IPS-15b (cell line): ENCODE data around the gene SRRM3.

Experiments
- H3K27me3 ChIP-seq: one replicate; pipeline ENCODE4 v1.6.1; 2013; ENCODE audit warnings: low read length; ENCODE audit not compliant: control insufficient read depth, insufficient read depth
- H3K36me3 ChIP-seq: one replicate; pipeline ENCODE4 v1.6.1; 2013; ENCODE audit warnings: low read length; ENCODE audit not compliant: control insufficient read depth, insufficient read depth
- H3K4me1 ChIP-seq: one replicate; pipeline ENCODE4 v1.6.1; 2013; ENCODE audit warnings: mild to moderate bottlenecking, low read length; ENCODE audit not compliant: control insufficient read depth, insufficient read depth
- H3K4me3 ChIP-seq: one replicate; pipeline ENCODE4 v1.5.1; 2013; ENCODE audit warnings: low read depth, low read length
- H3K9ac ChIP-seq: one replicate; pipeline ENCODE4 v1.6.1; 2013; ENCODE audit warnings: low read depth, mild to moderate bottlenecking, low read length
- H3K9me3 ChIP-seq: one replicate; pipeline ENCODE4 v1.6.1; 2013; ENCODE audit warnings: mild to moderate bottlenecking, low read length; ENCODE audit not compliant: control insufficient read depth, insufficient read depth

Gene SRRM3

GRCh38 chr7:76316984-76317781, 115.5 kb downstream of the SRRM3 start:
- Histone ChIP-seq H3K9me3 (no peaks in the 10 kb centered on the region), H3K4me1 (peaks cover 11% of the 10 kb centered on the region), H3K36me3 (no peaks in the 10 kb centered on the region), H3K27me3 (no peaks in the 10 kb centered on the region), H3K4me3 (peak overlapping the region; percentile 46), H3K9ac (peak overlapping the region; percentile 70)

GRCh38 chr7:76317782-76318487, 116.2 kb downstream of the SRRM3 start:
- Histone ChIP-seq H3K4me1 (peaks cover 11% of the 10 kb centered on the region), H3K4me3 (peak overlapping the region; percentile 77), H3K36me3 (no peaks in the 10 kb centered on the region), H3K9ac (peak overlapping the region; percentile 87), H3K9me3 (no peaks in the 10 kb centered on the region), H3K27me3 (no peaks in the 10 kb centered on the region)

GRCh38 chr7:76318488-76319353, 117.0 kb downstream of the SRRM3 start:
- H3K27me3 ChIP-seq: no peaks in the 10 kb centered on the region
- H3K36me3 ChIP-seq: no peaks in the 10 kb centered on the region
- no peaks in the 10 kb centered on the region for H3K9me3 ChIP-seq

DNA sequence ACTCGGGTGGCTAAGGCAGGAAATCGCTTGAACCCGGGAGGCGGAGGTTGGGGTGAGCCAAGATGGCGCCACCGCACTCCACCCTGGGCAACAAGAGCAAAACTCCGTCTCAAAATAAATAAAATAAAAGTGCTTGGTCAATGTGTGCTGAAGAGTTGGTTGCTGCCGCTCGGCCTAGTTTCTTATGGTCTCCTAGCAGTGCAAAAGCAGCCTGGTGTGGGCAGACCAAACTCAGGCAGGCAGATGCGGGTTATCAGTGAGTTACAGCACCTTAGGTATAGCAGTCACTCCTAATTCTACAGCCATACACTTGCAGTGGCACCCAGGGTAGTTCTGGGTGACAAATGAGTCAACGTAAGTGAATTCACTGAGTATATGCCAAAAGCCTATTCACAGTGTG, 123.4 kb downstream of the SRRM3 start:
- Histone ChIP-seq H3K9ac (no peak overlapping the region), H3K36me3 (peaks cover 24% of the 10 kb centered on the region), H3K4me3 (no peak overlapping the region), H3K27me3 (no peaks in the 10 kb centered on the region), H3K4me1 (peaks cover 2% of the 10 kb centered on the region), H3K9me3 (no peaks in the 10 kb centered on the region)

More at GRCh38 chr7:76318488-76319353, 117.0 kb downstream of the SRRM3 start:
- peaks cover 10% of the 10 kb centered on the region for H3K4me1 ChIP-seq
- peak overlapping the region; percentile 87 for H3K9ac ChIP-seq
- H3K4me3 ChIP-seq: peak overlapping the region; percentile 77

DNA sequence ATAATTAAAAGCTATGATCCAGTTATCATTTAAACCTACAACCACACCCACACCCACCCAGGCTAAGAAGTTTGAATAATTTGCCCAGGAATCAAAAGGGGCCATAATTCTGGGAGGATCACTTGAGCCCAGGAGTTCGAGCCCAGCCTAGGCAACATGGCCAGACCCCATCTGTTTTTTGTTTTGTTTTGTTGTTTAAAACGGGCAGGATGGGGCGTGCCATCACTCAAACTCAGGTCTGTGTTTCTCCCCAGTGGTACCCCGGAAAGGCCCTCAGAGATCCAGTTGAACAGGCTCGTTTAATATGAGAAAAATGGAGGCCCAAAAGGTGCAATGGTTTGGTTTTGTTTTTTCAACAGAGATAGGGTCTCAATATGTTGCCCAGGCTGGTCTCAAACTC, 124.1 kb downstream of the SRRM3 start:
- Histone ChIP-seq H3K4me1 (peaks cover 2% of the 10 kb centered on the region), H3K36me3 (peaks cover 27% of the 10 kb centered on the region), H3K27me3 (no peaks in the 10 kb centered on the region), H3K9me3 (no peaks in the 10 kb centered on the region), H3K9ac (no peak overlapping the region), H3K4me3 (no peak overlapping the region)

DNA sequence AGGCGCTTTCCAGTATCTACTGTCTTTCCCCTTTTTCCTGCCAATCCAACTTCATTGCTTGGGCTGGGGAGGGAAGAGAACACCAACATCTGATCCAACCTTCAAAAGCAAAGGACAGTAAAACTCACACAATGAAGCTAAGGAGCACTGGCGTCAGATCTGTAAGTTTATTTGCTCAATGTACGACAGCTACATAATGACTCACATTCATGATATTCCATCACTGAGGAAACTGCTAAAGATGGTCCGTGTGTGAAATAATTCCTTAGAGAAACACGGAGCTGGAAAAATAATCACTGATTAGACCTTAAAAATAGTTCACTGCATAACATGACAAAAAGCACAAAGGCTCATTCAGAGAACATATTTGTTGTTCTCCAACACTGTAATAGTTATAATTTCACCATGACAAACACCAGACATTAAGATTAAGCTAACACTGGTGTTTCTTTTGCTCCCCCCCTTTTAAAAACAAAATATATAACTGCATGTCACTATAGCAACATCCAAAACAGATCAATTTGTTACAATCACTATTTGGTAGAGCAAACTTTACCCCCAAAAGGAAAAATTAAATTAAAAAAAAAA, 125.0 kb downstream of the SRRM3 start:
- Histone ChIP-seq H3K9me3 (no peaks in the 10 kb centered on the region), H3K36me3 (peaks cover 27% of the 10 kb centered on the region), H3K27me3 (no peaks in the 10 kb centered on the region), H3K4me3 (no peak overlapping the region), H3K4me1 (peaks cover 2% of the 10 kb centered on the region), H3K9ac (no peak overlapping the region)

- H3K4me1 ChIP-seq: peaks cover 2% of the 10 kb centered on the region
- peaks cover 27% of the 10 kb centered on the region for H3K36me3 ChIP-seq
- no peaks in the 10 kb centered on the region for H3K27me3 ChIP-seq
- no peak overlapping the region for H3K9ac ChIP-seq
- no peaks in the 10 kb centered on the region for H3K9me3 ChIP-seq
- H3K4me3 ChIP-seq: no peak overlapping the region
Measured at GRCh38 chr7:76327610-76328009, 125.9 kb downstream of the SRRM3 start.

GRCh38 chr7:76328389-76328788, 126.7 kb downstream of the SRRM3 start:
- no peaks in the 10 kb centered on the region for H3K27me3 ChIP-seq
- H3K4me3 ChIP-seq: no peak overlapping the region
- H3K4me1 ChIP-seq: peaks cover 2% of the 10 kb centered on the region
- peaks cover 27% of the 10 kb centered on the region for H3K36me3 ChIP-seq
- no peaks in the 10 kb centered on the region for H3K9me3 ChIP-seq
- H3K9ac ChIP-seq: no peak overlapping the region

DNA sequence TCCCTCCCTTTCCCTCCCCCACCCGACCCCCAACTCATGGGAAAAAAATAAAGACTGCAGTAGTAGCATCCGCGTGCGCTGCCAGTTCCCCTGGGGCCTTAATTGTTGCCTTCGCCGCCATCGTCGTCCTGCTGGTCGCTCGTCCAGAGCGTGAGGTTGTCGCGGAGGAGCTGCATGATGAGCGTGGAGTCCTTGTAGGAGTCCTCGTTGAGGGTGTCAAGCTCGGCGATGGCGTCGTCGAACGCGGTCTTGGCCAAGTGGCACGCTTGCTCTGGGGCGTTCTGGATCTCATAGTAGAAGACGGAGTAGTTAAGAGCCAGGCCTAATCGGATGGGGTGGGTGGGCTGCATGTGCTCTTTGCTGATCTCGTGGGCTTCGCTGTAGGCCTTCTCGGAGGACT, 127.8 kb downstream of the SRRM3 start:
- peaks cover 2% of the 10 kb centered on the region for H3K4me1 ChIP-seq
- no peaks in the 10 kb centered on the region for H3K9me3 ChIP-seq
- H3K27me3 ChIP-seq: no peaks in the 10 kb centered on the region
- peaks cover 27% of the 10 kb centered on the region for H3K36me3 ChIP-seq
- no peak overlapping the region for H3K4me3 ChIP-seq
- no peak overlapping the region for H3K9ac ChIP-seq

GRCh38 chr7:76330261-76330660, 128.6 kb downstream of the SRRM3 start:
- Histone ChIP-seq H3K36me3 (peaks cover 27% of the 10 kb centered on the region), H3K27me3 (no peaks in the 10 kb centered on the region), H3K9ac (no peak overlapping the region), H3K4me3 (no peak overlapping the region), H3K9me3 (no peaks in the 10 kb centered on the region), H3K4me1 (peaks cover 2% of the 10 kb centered on the region)

- Histone ChIP-seq H3K4me1 (peaks cover 2% of the 10 kb centered on the region), H3K27me3 (no peaks in the 10 kb centered on the region), H3K4me3 (no peak overlapping the region), H3K36me3 (peaks cover 24% of the 10 kb centered on the region), H3K9ac (no peak overlapping the region), H3K9me3 (no peaks in the 10 kb centered on the region)
Measured at GRCh38 chr7:76330673-76331072, 129.0 kb downstream of the SRRM3 start.
